RWPE1 (cell line): ENCODE results near the gene ZGPAT.

Experiments used
- CTCF ChIA-PET: fragments of 350-600 bp; sonication (Branson Sonifier 250); formaldehyde crosslinking; extraction: SDS; loops from one replicate; lab custom pipeline; 2021; lab: Yijun Ruan, JAX
- POLR2A ChIA-PET: fragments of 400-600 bp; formaldehyde crosslinking; extraction: SDS; loops from one replicate; lab custom pipeline; 2020; ENCODE audit warnings: antibody characterized with exemption; ENCODE audit not compliant: low non-redundant PET; lab: Yijun Ruan, JAX
- DNase-seq: peaks from one replicate; pipeline ENCODE4 v3.0.0; 2012; ENCODE audit warnings: low spot score
- H3K27ac ChIP-seq: fragments of 450-650 bp; 2 replicates; pipeline ENCODE4 v1.5.1; 2017
- CTCF ChIP-seq: fragments of 450-650 bp; conservative IDR thresholded peaks from 2 replicates; pipeline ENCODE4 v1.5.1; 2017; ENCODE audit warnings: low read depth, mild to moderate bottlenecking

The ZGPAT gene

DNA sequence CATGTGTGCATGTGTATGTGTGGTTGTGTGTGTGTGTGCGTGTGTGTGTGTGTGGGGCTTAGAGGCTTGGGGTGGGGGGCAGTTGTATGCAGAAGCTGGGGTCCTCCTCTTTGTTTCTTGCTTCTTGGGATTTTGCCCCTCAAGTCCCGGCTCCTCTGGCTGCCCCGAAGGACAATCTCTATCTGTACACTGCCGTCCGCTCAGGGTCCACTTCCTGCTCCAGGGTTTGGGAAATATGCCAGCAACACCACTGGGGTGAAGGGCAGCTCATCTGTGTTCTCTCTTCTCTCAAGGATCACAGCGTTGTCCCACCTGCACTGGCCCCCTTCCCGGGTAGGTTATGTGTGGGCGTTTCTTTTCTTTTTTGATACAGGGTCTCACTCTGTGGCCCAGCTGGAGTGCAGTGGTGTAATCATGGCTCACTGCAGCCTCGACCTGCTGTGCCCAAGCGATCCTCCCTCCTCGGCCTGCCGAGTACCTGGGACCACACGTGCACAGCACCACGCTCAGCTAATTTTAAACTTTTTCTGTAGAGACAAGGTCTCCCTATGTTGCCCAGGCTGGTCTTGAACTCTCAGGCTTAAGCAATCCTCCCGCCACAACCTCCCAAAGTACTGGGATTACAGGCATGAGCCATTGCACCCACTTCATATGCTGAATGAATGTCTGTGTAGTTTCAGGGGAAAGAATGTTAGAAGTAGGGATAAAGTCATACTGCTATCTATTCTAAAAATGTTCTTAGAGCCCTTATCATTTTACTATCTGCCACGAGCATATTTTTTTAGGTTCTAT lies 57.4 kb downstream of the ZGPAT start:
- ChIA-PET CTCF (interaction anchor here (1.0 kb wide), 1 partner anchor 21 kb away, joined by 5 read pairs; no protein-coding TSS in a partner anchor), POLR2A (no interaction called here)
- DNase-seq: no peak
- H3K27ac ChIP-seq: no peak overlapping the region
- no peak for TF ChIP-seq CTCF

- ChIA-PET CTCF (no interaction called here), POLR2A (no interaction called here)
- DNase-seq: no peak
- no peak for TF ChIP-seq CTCF
- no peak overlapping the region for H3K27ac ChIP-seq
Measured at GRCh38 chr20:63765902-63766301, 58.1 kb downstream of the ZGPAT start.

DNA sequence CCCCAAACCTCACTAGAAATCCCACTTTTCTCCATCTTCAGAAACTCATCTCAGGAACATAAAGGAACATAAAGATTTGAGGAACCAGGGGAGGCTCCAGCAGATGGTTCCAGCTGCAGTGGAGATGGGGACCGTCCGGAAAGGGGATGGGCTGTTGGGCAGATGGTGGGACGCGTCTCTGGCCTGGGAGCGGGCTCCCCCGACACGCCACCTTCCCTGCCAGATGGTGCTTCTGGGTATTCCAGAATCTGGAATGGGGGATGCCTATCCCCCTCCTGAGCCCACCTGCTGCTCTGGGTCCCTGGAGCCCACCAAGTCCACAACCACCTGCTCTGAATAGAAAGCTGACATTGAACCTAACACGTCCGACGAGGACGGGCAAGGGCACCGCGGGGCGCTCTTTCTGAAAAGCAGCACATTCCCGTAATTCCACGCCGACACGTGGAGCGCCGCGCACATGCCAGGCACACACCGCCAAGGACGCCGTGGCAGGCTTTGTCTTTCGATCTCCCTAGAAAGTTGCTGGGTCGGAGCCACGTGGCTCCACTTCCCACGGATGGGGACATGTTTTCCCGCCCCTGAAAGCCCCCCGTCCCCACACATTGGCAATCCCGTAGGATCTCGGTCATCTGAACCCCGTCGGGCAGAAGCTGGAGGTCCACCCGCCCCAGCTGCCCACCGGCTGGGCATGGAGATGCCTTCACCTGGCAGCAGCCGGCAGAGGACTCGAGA lies 59.0 kb downstream of the ZGPAT start:
- TF ChIP-seq CTCF: no peak
- no peak overlapping the region for H3K27ac ChIP-seq
- POLR2A ChIA-PET: interaction anchor here (0.5 to 0.6 kb wide), 3 partner anchors 26 to 98 kb away, joined by 3 to 4 read pairs (median 3); partner anchors contain the start of gene TPD52L2

GRCh38 chr20:63767456-63767855 lies 59.6 kb downstream of the ZGPAT start:
- no peak for TF ChIP-seq CTCF
- CTCF ChIA-PET: interaction anchor here (0.7 to 1.4 kb wide), 3 partner anchors 19 to 29 kb away, joined by 3 to 8 read pairs (median 4); no protein-coding TSS in a partner anchor
- no peak for DNase-seq
- H3K27ac ChIP-seq: peak overlapping the region; percentile 1; the same call in 1 of the 2 replicates
- POLR2A ChIA-PET: no interaction called here

More for the DNA sequence above, 59.0 kb downstream of the ZGPAT start:
- no peak for DNase-seq
- CTCF ChIA-PET: interaction anchor here (0.6 to 1.4 kb wide), 4 partner anchors 14 to 29 kb away, joined by 3 to 8 read pairs (median 4); no protein-coding TSS in a partner anchor

DNA sequence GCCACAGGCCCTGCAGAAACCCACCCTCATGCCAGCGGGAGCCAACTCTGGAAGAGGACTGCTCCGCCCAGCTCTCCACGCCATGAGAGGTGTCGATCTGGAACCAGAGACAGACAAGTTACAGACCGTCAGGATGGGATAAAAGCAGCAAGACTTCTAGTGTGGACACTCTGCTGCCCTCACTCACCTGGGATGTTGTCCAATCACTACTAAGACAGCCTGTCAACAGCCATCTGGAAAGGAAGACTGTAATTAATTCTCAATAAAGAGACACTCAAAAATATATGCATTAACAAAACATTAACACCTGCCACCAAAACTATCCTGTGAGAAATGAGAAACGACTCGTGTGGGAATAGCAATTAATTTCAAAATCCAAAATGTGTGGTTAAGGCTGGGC lies 60.0 kb downstream of the ZGPAT start:
- TF ChIP-seq CTCF: no peak
- H3K27ac ChIP-seq: peak overlapping the region; percentile 1; the same call in 1 of the 2 replicates
- ChIA-PET CTCF (interaction anchor here (0.7 to 1.4 kb wide), 3 partner anchors 18 to 28 kb away, joined by 3 to 8 read pairs (median 4); no protein-coding TSS in a partner anchor), POLR2A (no interaction called here)
- no peak for DNase-seq
